ENCODE measurements around the gene SPAG16.

SPAG16 gene

DNA sequence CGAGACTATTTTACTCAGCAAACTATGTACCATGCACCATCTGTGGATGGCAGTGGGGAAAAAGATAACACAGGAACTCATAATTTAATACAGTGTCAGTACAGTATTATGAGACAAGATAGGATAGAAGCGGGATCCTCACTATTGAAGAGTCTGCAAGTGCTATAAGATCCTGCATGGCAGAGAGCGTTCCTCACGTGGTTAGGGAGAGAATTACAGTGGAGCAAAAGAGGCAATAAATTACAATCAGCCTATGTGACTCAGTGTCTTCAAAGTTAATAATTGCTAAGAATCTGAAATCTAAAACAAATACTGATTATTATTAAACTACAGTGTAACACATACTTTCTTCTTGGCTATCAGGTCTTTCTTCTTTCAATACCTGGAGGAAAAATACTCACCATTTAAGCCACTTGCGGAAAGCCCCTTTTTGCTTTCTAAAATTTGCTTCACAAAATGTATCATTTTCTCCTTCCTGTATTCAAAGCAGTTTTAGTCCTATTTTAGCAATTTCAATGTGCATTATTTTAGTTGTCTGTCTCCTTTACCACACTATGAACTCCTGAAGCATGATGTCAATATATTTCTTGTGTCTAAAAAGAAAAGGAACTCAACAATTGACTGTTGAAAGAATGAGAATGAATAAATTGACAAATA, 342.9 kb downstream of the SPAG16 start:
- no peak for DNase-seq (ENCODE audit: low read depth)
- H3K4me3 ChIP-seq (ENCODE audit: low read depth, low read length), result no peak overlapping the region
- TF ChIP-seq MYC (IDR thresholded peaks at IDR 0.05; ENCODE audit: low read depth, low read length), result no peak
- no peak for TF ChIP-seq POLR2A (IDR thresholded peaks at IDR 0.05; ENCODE audit: extremely low read depth, insufficient read length)

DNA sequence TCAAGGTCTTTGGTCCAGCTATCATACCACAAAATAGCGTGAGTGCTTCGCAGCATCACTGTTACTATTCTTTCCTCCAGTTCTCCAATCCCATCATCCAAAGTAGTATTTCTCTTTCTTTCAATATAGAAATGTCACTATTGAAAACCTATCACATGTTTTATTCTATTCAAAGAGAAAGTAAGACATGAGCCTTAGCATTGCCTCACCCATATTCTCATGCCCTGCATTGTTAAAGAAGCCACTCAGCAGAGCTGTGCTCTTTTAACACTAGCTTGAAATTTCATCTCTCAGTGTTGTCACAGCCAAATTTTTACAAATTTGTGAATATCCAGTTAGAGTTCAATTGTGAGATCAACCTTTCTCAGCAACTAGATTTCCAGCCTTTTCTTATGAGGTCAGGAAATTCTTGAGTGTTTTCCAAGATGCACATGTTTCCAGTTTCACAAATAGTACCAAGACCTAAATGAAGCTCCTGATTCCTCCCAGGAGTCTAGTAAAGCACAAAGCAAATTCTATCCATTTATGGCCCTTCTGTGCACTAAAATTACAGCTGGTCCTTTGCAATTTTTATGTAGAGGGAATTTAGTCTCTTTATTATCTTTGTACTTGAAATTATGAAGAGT, 343.7 kb downstream of the SPAG16 start:
- no peak for TF ChIP-seq MYC (IDR thresholded peaks at IDR 0.05; ENCODE audit: low read depth, low read length)
- TF ChIP-seq POLR2A (IDR thresholded peaks at IDR 0.05; ENCODE audit: extremely low read depth, insufficient read length), result no peak
- TF ChIP-seq, protein P1, sequence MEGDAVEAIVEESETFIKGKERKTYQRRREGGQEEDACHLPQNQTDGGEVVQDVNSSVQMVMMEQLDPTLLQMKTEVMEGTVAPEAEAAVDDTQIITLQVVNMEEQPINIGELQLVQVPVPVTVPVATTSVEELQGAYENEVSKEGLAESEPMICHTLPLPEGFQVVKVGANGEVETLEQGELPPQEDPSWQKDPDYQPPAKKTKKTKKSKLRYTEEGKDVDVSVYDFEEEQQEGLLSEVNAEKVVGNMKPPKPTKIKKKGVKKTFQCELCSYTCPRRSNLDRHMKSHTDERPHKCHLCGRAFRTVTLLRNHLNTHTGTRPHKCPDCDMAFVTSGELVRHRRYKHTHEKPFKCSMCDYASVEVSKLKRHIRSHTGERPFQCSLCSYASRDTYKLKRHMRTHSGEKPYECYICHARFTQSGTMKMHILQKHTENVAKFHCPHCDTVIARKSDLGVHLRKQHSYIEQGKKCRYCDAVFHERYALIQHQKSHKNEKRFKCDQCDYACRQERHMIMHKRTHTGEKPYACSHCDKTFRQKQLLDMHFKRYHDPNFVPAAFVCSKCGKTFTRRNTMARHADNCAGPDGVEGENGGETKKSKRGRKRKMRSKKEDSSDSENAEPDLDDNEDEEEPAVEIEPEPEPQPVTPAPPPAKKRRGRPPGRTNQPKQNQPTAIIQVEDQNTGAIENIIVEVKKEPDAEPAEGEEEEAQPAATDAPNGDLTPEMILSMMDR (IDR thresholded peaks at IDR 0.05; ENCODE audit: low read depth, low read length), result no peak
- TF ChIP-seq, protein P2, sequence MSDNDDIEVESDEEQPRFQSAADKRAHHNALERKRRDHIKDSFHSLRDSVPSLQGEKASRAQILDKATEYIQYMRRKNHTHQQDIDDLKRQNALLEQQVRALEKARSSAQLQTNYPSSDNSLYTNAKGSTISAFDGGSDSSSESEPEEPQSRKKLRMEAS (IDR thresholded peaks at IDR 0.05; ENCODE audit: low read depth, low read length), result no peak
- H3K4me3 ChIP-seq (ENCODE audit: low read depth, low read length), result no peak overlapping the region
- DNase-seq (ENCODE audit: low read depth), result no peak

DNA sequence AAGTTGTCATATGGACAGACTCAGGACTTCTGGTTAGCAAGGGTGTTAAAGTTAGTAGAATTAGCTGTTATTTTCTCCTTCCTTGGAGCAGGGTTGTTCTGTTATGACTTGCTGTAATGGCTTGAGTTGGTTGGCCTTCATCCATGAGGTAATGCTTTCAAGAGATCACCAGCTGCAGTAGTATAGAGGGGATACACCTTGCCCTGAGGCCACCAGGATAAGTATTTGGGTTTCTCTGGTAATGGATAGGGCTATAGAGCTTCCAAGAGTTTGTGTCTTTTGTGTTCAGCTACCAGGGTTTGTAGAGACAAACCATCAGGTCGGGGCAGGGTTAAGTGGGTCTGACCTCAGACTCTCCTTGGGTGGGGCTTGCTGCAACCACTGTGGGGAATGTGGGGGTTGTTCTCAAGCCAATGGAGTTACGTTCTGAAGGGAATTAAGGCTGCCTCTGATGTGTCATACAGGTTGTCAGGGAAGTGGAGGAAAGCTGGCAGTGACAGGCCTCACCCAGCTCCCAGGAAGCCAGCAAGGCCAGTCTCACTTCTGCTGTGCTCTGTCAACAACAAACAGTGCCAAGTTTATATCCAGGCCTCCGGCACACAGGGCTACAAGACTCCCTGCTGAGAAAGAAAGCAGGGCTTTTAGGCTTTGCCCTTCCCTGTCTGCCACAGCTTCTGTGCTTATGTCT, 356.6 kb downstream of the SPAG16 start:
- DNase-seq (ENCODE audit: low read depth), result no peak
- H3K4me3 ChIP-seq (ENCODE audit: low read depth, low read length), result no peak overlapping the region

DNA sequence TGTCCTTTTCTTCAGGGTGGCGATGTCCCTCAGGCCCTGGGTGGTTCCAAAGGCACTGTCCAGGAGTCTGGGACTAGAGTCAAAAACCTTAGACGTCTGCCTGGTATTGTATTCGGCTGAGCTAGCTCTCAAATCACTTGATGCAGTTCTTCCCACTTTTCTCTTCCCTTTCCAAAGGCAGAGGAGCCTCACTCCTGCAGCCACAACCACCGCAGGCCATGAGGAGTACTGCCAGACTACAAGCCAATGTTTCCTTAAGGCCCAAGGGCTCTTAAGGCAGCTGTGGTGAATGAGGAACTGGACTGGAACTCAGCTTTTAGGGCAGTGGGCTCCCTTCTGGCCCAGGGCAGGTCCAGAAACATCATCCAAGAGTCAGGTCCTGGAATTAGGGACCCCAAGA, 360.7 kb downstream of the SPAG16 start:
- TF ChIP-seq, protein P2 (IDR thresholded peaks at IDR 0.05; ENCODE audit: low read depth, low read length), result no peak
- DNase-seq (ENCODE audit: low read depth), result no peak
- no peak overlapping the region for H3K4me3 ChIP-seq (ENCODE audit: low read depth, low read length)

More for the DNA sequence above, 356.6 kb downstream of the SPAG16 start:
- TF ChIP-seq MYC (IDR thresholded peaks at IDR 0.05; ENCODE audit: low read depth, low read length) (no peak), POLR2A (IDR thresholded peaks at IDR 0.05; ENCODE audit: extremely low read depth, insufficient read length) (no peak)
- TF ChIP-seq, protein P1 (IDR thresholded peaks at IDR 0.05; ENCODE audit: low read depth, low read length), result no peak
- TF ChIP-seq, protein P2 (IDR thresholded peaks at IDR 0.05; ENCODE audit: low read depth, low read length), result no peak

DNA sequence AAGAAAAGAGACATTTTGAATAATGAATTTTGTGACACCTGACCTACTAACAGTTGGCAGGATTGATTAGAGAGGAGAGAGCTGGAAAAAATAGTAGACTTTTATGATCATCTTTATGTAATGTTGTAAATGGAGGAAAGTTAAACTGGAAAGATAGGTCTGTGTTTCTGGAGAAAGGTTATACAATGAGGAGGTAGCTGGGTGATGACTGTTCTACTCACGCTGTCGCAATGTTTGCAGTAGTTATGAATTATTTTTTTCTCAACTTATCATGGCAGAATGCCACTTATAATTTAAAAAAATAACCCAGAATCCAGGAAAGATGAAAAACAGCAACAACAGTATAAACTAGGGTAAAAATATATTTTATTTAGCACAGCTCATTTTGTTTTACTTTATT, 364.9 kb downstream of the SPAG16 start:
- TF ChIP-seq MYC (IDR thresholded peaks at IDR 0.05; ENCODE audit: low read depth, low read length) (no peak), POLR2A (IDR thresholded peaks at IDR 0.05; ENCODE audit: extremely low read depth, insufficient read length) (no peak)
- H3K4me3 ChIP-seq (ENCODE audit: low read depth, low read length), result no peak overlapping the region
- no peak for DNase-seq (ENCODE audit: low read depth)

DNA sequence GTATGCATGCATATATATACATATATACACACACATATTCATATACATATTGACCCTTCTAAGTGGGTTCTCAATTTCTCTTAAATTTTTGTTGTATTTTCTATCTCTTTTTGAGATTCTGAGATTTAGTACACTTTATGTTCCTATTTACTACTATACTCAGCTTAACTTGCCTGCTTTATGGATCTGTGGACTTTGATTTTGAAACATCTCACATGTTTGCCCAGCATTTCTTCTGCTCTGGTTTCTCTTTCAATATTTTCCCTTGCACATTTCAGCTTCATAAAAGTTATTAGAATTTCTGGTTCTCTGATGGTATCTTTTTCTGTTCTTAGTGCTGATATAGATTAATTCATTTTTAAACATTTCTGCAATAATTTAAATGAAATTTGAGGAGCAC, 380.6 kb downstream of the SPAG16 start:
- no peak overlapping the region for H3K4me3 ChIP-seq (ENCODE audit: low read depth, low read length)
- no peak for DNase-seq (ENCODE audit: low read depth)
- TF ChIP-seq MYC (IDR thresholded peaks at IDR 0.05; ENCODE audit: low read depth, low read length), result no peak
- TF ChIP-seq, protein P1 (IDR thresholded peaks at IDR 0.05; ENCODE audit: low read depth, low read length), result no peak
- TF ChIP-seq, protein P2 (IDR thresholded peaks at IDR 0.05; ENCODE audit: low read depth, low read length), result no peak
- no peak for TF ChIP-seq POLR2A (IDR thresholded peaks at IDR 0.05; ENCODE audit: extremely low read depth, insufficient read length)

DNA sequence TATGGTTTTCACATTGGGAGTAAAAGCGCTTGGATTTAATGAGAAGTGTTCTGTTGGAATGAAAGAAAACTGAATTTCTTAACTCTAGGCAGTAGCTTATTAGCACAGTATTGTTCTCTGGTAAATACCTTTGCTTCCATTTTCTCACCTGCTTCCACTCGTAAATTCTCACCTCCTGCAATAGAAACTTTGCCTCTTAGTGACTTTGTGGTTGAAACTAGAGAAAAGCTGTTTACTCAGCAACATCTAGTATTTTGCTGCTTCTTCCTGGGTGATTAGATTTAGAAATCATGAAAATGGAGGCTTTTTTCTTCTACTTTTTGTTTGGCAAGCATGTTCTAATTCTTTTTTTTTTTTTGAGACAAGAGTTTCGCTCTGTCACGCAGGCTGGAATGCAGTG, 385.4 kb downstream of the SPAG16 start:
- no peak overlapping the region for H3K4me3 ChIP-seq (ENCODE audit: low read depth, low read length)
- TF ChIP-seq MYC (IDR thresholded peaks at IDR 0.05; ENCODE audit: low read depth, low read length), result no peak
- TF ChIP-seq, protein P2 (IDR thresholded peaks at IDR 0.05; ENCODE audit: low read depth, low read length), result no peak
- TF ChIP-seq POLR2A (IDR thresholded peaks at IDR 0.05; ENCODE audit: extremely low read depth, insufficient read length), result no peak
- TF ChIP-seq, protein P1 (IDR thresholded peaks at IDR 0.05; ENCODE audit: low read depth, low read length), result no peak
- no peak for DNase-seq (ENCODE audit: low read depth)

Measured in NB4 (cell line).